GM12878 (cell line): ENCODE results near the gene CCDC120. TPM values are rescaled to one million over a fixed set of nuclear protein-coding genes. Genes with fewer than 3 reads are reported as not detected.

Source experiments
- CTCF ChIP-seq, 3 experiments: IDR thresholded peaks in 2 of 3; conservative IDR thresholded peaks in 1 of 3; 2 replicates each; pipeline ENCODE4 v1.5.1; 2011; ENCODE audit warnings: low read depth in 3 of 3, low read length in 3 of 3, mild to moderate bottlenecking in 3 of 3, control low read depth in 2 of 3, moderate library complexity in 2 of 3, inconsistent platforms in 1 of 3, mixed read lengths in 1 of 3; ENCODE audit not compliant: control insufficient read depth in 2 of 3, insufficient read depth in 1 of 3; ENCODE audit errors: extremely low read depth in 1 of 3
- SMAD1 ChIP-seq: fragments of 450-650 bp; IDR thresholded peaks from 2 replicates; pipeline ENCODE4 v1.6.1; 2018; ENCODE audit warnings: mild to moderate bottlenecking, low read depth; ENCODE audit not compliant: partially characterized antibody
- ZNF687 ChIP-seq: fragments of 450-650 bp; IDR thresholded peaks from 2 replicates; pipeline ENCODE4 v1.6.1; 2017; ENCODE audit warnings: mild to moderate bottlenecking, moderate library complexity
- polyA plus RNA-seq, 11 experiments: library from polyadenylated mRNA; depleted of rRNA in 4 of 11; unstranded in 6 of 11; stranded (reverse) in 5 of 11; fragments of >200 nt; fragmentation: Nextera tagmentation in 4 of 11; fragmentation: Illumina TruSeq in 1 of 11; extraction: Ambion mirVana in 4 of 11; extraction: Trizol in 1 of 11; gene quantifications; 1 replicate in 1 of 11; 2 replicates in 10 of 11; pipeline versions ENCODE4 v1.2.1 to v1.2.3, GENCODE V29; 2011 to 2016; ENCODE audit warnings: inconsistent platforms in 2 of 11, missing spikeins in 2 of 11, low read depth in 1 of 11
- total RNA-seq, 4 experiments: library from RNA; depleted of rRNA in 3 of 4; stranded (reverse); fragments of >200 nt in 3 of 4; fragmentation: Illumina TruSeq in 1 of 4; extraction: Trizol in 1 of 4; gene quantifications; 2 replicates each; pipeline versions ENCODE4 v1.2.1 to v1.2.3, GENCODE V29; 2013 to 2021

The CCDC120 gene
- total and polyA plus RNA-seq, 10 of the 15 experiments (the other 5 are each of a cell fraction or from before 2014, with no cell fraction given): 0.11 to 4.1 (median 0.76) TPM

- TF ChIP-seq ZNF687 (no peak), CTCF (IDR thresholded peaks at IDR 0.05 in 2 of 3, conservative IDR thresholded peaks at IDR 0.05 in 1 of 3; ENCODE audit: control insufficient read depth in 2 of 3, extremely low read depth in 1 of 3, insufficient read depth in 1 of 3, low read depth in 3 of 3, low read length in 3 of 3) (peak; percentile 48 to 70 (median 63)), SMAD1 (no peak)
Observed at GRCh38 chrX:49043220-49043986, 15.4 kb upstream of the CCDC120 start, which contains the start of gene TFE3 (continued).
